Left lung (tissue), 10 donors: ENCODE results near the gene FOXP4. TPM values are rescaled to one million over a fixed set of nuclear protein-coding genes. Genes with fewer than 3 reads are reported as not detected.
A peak's percentile ranks its signal among the peaks of the same experiment; 100 is the strongest.
"Not testable (repeated sequence)": the region's sequence is repeated elsewhere in the genome, so short reads cannot be mapped to it uniquely, and the experiment has no call there.

Source experiments
- ATAC-seq: fragments of 200-7000 bp; cut with Tn5 transposase; one replicate; pipeline ENCODE4 v1.9.1; 2020; ENCODE audit warnings: moderate library complexity
- DNase-seq, 4 donors: peaks; one replicate each; pipeline ENCODE4 v3.0.0-alpha.2; 2013 to 2020
- H3K27ac ChIP-seq, 2 donors: fragments of 200-600 bp; sonication (generic) in 1 of 2; one replicate each; pipeline versions ENCODE4 v1.5.0 to v1.8.0; 2020 to 2021
- H3K27me3 ChIP-seq, 2 donors: fragments of 200-600 bp; sonication (generic) in 1 of 2; one replicate each; pipeline versions ENCODE4 v1.5.0 to v1.8.0; 2020 to 2021
- H3K36me3 ChIP-seq, 2 donors: fragments of 200-600 bp; sonication (generic) in 1 of 2; one replicate each; pipeline versions ENCODE4 v1.5.0 to v1.8.0; 2020 to 2021
- H3K4me1 ChIP-seq, 2 donors: fragments of 200-600 bp; one replicate each; pipeline ENCODE4 v1.8.0; 2021
- H3K4me3 ChIP-seq, 2 donors: fragments of 200-600 bp; sonication (generic) in 1 of 2; one replicate each; pipeline versions ENCODE4 v1.5.0 to v1.8.0; 2020 to 2021; ENCODE audit warnings: mild to moderate bottlenecking in 1 of 2
- H3K9me3 ChIP-seq, 2 donors: fragments of 200-600 bp; sonication (generic) in 1 of 2; one replicate each; pipeline versions ENCODE4 v1.5.0 to v1.8.0; 2020 to 2021
- intact Hi-C, 2 donors: fragments of 100-400 bp; cut with DNase I; formaldehyde crosslinking; loops; one replicate each; pipeline versions ENCODE4 v1.11.2 to v1.14.2; 2022
- polyA plus RNA-seq, 6 donors: library from polyadenylated mRNA; unstranded; fragments of 120-200 nt; gene quantifications; one replicate each; pipeline ENCODE4 v1.2.1, GENCODE V29; 2013; ENCODE audit not compliant: insufficient read length in 6 of 6
- total RNA-seq, 2 donors: library from RNA; stranded (reverse); fragmentation: NEBNext Ultra II Directional; extraction: Animal tissue kit (Norgen Biotek cat#: 25700); gene quantifications; one replicate each; pipeline ENCODE4 v1.2.1, GENCODE V29; 2021
- TF ChIP-seq, protein P1 (sequence below), 2 donors: fragments of 200-600 bp; sonication (generic) in 1 of 2; IDR thresholded peaks; one replicate each; pipeline versions ENCODE4 v1.5.0 to v1.8.0; 2021; ENCODE audit warnings: antibody characterized with exemption in 2 of 2
- donor health status: DM: no; HTN: yes; CAD: no.
- donor health status: DM: no; HTN: no; CAD: no.

The FOXP4 gene
- total and polyA plus RNA-seq, 8 donors: 26.9 to 77.9 (median 60.2) TPM

- no peak overlapping the region for H3K4me3 ChIP-seq
Measured at GRCh38 chr6:41607736-41608135, 61.6 kb downstream of the FOXP4 start.

DNA sequence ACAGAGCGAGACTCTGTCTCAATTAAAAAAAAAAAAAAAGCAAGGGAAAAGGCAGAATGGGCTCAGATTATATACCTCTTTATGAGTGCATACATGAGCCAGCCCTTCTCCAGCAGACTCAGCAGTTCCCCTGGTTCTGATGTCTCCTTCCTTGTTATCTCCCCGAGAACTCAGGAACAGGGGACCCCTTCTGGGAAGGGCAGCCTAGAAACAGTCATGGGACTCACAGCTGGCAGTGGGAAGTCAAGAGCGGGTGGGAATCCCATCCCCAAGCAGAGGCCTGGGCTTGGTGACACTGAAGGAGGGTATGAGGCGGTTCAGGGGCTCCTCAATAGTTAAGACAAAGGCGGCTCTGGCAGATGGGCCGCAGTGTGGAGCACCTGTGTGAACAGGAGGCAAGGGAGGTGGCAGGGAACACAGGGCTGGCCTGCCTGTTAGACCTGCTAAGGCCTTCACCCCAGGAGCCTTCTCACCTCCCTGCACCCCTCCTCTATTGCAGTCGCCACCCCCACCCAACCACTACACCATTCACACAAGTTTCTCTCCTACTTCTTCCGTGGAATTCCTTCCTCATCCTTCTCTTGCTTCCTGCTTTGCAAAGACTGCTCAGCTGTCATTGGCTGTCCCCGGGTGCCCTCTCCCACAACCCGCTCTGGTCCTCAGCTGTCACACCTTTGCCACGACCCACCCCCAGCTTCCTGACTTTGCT lies 62.4 kb downstream of the FOXP4 start:
- no peak for ATAC-seq
- no peak for DNase-seq
- TF ChIP-seq, protein P1, sequence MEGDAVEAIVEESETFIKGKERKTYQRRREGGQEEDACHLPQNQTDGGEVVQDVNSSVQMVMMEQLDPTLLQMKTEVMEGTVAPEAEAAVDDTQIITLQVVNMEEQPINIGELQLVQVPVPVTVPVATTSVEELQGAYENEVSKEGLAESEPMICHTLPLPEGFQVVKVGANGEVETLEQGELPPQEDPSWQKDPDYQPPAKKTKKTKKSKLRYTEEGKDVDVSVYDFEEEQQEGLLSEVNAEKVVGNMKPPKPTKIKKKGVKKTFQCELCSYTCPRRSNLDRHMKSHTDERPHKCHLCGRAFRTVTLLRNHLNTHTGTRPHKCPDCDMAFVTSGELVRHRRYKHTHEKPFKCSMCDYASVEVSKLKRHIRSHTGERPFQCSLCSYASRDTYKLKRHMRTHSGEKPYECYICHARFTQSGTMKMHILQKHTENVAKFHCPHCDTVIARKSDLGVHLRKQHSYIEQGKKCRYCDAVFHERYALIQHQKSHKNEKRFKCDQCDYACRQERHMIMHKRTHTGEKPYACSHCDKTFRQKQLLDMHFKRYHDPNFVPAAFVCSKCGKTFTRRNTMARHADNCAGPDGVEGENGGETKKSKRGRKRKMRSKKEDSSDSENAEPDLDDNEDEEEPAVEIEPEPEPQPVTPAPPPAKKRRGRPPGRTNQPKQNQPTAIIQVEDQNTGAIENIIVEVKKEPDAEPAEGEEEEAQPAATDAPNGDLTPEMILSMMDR (IDR thresholded peaks at IDR 0.05): no peak
- Histone ChIP-seq H3K36me3 (no peaks in the 10 kb centered on the region), H3K9me3 (peaks cover 0 to 7% of the 10 kb centered on the region in 2 donors), H3K4me3 (no peak overlapping the region), H3K27ac (no peak overlapping the region), H3K27me3 (no peaks in the 10 kb centered on the region), H3K4me1 (no peaks in the 10 kb centered on the region)
- intact Hi-C loops: no loop called here

More at GRCh38 chr6:41607736-41608135, 61.6 kb downstream of the FOXP4 start:
- peaks cover 0 to 3% of the 10 kb centered on the region in 2 donors for H3K9me3 ChIP-seq
- no peaks in the 10 kb centered on the region for H3K36me3 ChIP-seq
- H3K4me1 ChIP-seq: peaks cover 0 to 2% of the 10 kb centered on the region in 2 donors
- intact Hi-C loops: no loop called here
- no peak for ATAC-seq
- H3K27ac ChIP-seq: no peak overlapping the region
- DNase-seq: no peak
- TF ChIP-seq, protein P1 (IDR thresholded peaks at IDR 0.05): no peak
- no peaks in the 10 kb centered on the region for H3K27me3 ChIP-seq

GRCh38 chr6:41614715-41615114 lies 68.5 kb downstream of the FOXP4 start:
- ATAC-seq: peak; percentile 58
- no peaks in the 10 kb centered on the region for H3K27me3 ChIP-seq
- no peak overlapping the region for H3K4me3 ChIP-seq
- H3K27ac ChIP-seq: no peak overlapping the region
- TF ChIP-seq, protein P1 (IDR thresholded peaks at IDR 0.05): no peak
- intact Hi-C loops: no loop called here
- H3K36me3 ChIP-seq: no peaks in the 10 kb centered on the region
- H3K9me3 ChIP-seq: peaks cover 0 to 7% of the 10 kb centered on the region in 2 donors
- no peak for DNase-seq
- no peaks in the 10 kb centered on the region for H3K4me1 ChIP-seq

DNA sequence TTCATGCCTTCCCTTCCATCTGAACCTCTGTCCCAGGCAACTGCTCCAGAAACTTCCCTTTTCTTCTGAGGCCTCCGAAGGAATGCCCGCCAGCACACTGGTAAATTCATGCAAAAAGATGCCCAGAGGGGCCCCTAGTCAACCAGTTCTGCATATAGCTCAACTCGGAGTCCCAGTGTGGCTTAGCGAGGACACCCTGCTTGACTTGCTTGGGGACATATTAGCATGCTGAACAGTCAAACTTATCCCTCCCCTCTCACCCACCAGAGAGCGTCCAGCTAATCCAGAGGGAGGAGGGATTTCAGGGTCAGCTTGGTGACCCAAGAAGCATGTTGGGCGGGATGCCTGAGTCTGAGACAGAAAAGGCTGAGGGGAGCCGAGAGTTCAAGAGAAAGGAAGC lies 69.1 kb downstream of the FOXP4 start:
- Histone ChIP-seq H3K9me3 (peaks cover 0 to 7% of the 10 kb centered on the region in 2 donors), H3K27me3 (no peaks in the 10 kb centered on the region), H3K4me3 (no peak overlapping the region), H3K4me1 (no peaks in the 10 kb centered on the region), H3K27ac (no peak overlapping the region), H3K36me3 (no peaks in the 10 kb centered on the region)
- ATAC-seq (no peak), DNase-seq (no peak)
- intact Hi-C loops: no loop called here
- TF ChIP-seq, protein P1 (IDR thresholded peaks at IDR 0.05): no peak

GRCh38 chr6:41618598-41618997 lies 72.4 kb downstream of the FOXP4 start:
- no peak overlapping the region for H3K4me3 ChIP-seq
- no peak for DNase-seq
- H3K36me3 ChIP-seq: no peaks in the 10 kb centered on the region
- intact Hi-C loops: no loop called here
- no peak for ATAC-seq
- H3K4me1 ChIP-seq: no peaks in the 10 kb centered on the region
- no peaks in the 10 kb centered on the region for H3K27me3 ChIP-seq
- H3K27ac ChIP-seq: no peak overlapping the region
- H3K9me3 ChIP-seq: peaks cover 0 to 5% of the 10 kb centered on the region in 2 donors
- TF ChIP-seq, protein P1 (IDR thresholded peaks at IDR 0.05): no peak

- H3K27ac ChIP-seq, H3K4me1 ChIP-seq, H3K27me3 ChIP-seq, DNase-seq, H3K9me3 ChIP-seq, H3K36me3 ChIP-seq, H3K4me3 ChIP-seq, intact Hi-C loops, ATAC-seq: not testable (repeated sequence)
Measured at GRCh38 chr6:41619193-41619592, 73.0 kb downstream of the FOXP4 start.
